Stimulated activated CD4-positive, alpha-beta T cell treated with anti-CD3 and anti-CD28 coated beads, Interleukin-12 subunit alpha, Interleukin-12 subunit beta, amount 100 ng/mL, for 4 hours (primary cell): ENCODE data around the gene AUNIP.

ENCODE experiments used
- DNase-seq: peaks from one replicate; pipeline ENCODE4 v3.0.0-alpha.2; 2020

The AUNIP gene

GRCh38 chr1:25787760-25788166 is 71.5 kb downstream of the AUNIP start:
- DNase-seq: no peak

- no peak for DNase-seq
Observed at GRCh38 chr1:25786887-25787759, 72.1 kb downstream of the AUNIP start.

DNA sequence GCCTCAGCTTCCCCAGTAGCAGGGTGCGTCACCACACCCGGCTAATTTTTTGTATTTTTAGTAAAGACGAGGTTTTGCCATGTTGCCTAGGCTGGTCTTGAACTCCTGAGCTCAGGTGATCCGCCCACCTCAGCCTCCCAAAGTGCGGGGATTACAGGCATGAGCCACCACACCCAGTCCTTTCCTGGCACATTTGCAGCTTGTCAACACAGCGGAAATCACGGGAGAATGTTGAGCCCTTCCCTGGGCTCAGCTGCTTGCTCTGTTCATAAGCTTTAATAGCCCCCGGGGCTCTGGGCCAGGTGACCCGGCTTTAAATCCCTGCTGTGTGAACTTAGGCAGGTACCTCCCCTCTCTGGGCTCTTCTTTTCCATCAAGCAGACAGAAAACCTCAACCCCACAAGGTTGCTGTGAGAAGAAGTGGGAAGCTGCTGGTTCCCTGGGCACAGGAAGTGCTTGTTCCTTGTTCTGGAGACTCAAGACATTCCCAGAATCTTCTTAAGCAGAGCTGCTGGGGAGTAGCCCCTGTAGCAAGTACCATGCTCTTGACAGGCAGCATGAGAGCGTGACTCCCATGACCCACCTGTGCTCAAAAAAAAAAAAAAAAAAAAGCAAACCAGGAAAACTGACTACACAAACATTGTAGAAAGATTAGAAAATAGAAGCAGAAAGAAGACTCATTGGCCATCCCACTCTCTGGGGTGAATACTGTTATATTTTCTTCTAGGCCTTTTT is 73.8 kb downstream of the AUNIP start:
- no peak for DNase-seq

DNA sequence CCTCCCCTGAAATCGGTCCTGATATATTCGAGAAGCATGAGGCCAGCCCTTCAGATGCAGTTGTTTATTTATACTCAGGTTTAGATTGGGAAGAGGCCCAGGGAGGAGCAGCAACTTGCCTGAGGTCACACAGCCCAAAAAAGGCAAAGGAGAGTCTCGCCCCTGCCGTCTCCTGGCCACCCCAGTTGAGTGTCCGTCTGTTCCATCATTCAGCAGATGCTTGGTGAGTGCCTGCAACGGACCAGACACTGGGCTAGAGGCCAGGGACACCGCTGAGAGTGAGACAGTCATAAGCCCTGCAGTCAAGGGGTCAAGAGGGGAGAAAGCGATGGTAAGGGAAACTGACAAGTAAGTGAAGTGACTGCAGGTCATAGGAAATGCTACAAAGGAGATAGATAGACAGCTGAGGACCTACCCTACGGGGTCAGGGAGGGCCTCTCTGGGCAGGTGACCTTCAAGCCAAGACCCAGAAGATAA is 74.6 kb downstream of the AUNIP start:
- DNase-seq: no peak
